OCI-LY3 (cell line): ENCODE data around the gene APOL1.
"Not testable (repeated sequence)": the region's sequence is repeated elsewhere in the genome, so short reads cannot be mapped to it uniquely, and the experiment has no call there.

ENCODE experiments used
- H2AFZ ChIP-seq: fragments of 200-600, 300-600 bp; shearing (Covaris generic); 2 replicates; pipeline ENCODE4 v1.6.0; 2014; ENCODE audit warnings: antibody characterized with exemption, low read depth, low read length
- H3K27ac ChIP-seq: fragments of 200-600, 300-600 bp; sonication (generic); 2 replicates; pipeline ENCODE4 v1.5.1; 2014; ENCODE audit warnings: mild to moderate bottlenecking, low read length, moderate library complexity, mixed read lengths
- H3K27me3 ChIP-seq: fragments of 200-600, 300-600 bp; sonication (generic); 2 replicates; pipeline ENCODE4 v1.6.1; 2014; ENCODE audit warnings: low read depth, low read length, mixed read lengths
- H3K36me3 ChIP-seq: fragments of 200-600, 300-600 bp; sonication (generic); replicated peaks from 2 replicates; pipeline ENCODE3; 2014; ENCODE audit warnings: low read depth, low read length, mixed read lengths
- H3K4me1 ChIP-seq: fragments of 300-600, 200-600 bp; sonication (generic); 2 replicates; pipeline ENCODE4 v1.6.1; 2014; ENCODE audit warnings: low read length, mixed read lengths
- H3K4me2 ChIP-seq: fragments of 200-600, 300-600 bp; sonication (generic); 2 replicates; pipeline ENCODE4 v1.6.1; 2014; ENCODE audit warnings: low read length, mixed read lengths
- H3K4me3 ChIP-seq: fragments of 300-600, 200-600 bp; sonication (generic); 2 replicates; pipeline ENCODE4 v1.5.1; 2014; ENCODE audit warnings: antibody characterized with exemption, mild to moderate bottlenecking, low read length, moderate library complexity
- H3K79me2 ChIP-seq: fragments of 300-600, 200-600 bp; shearing (Covaris generic); 2 replicates; pipeline ENCODE4 v1.6.1; 2014; ENCODE audit warnings: mild to moderate bottlenecking, low read length, mixed read lengths
- H3K9ac ChIP-seq: fragments of 300-600, 200-600 bp; shearing (Covaris generic); 2 replicates; pipeline ENCODE4 v1.6.0; 2014; ENCODE audit warnings: mild to moderate bottlenecking, low read length, moderate library complexity
- H3K9me3 ChIP-seq: fragments of 200-600, 300-600 bp; shearing (Covaris generic); 2 replicates; pipeline ENCODE4 v1.6.1; 2014; ENCODE audit warnings: low read length, mixed read lengths; ENCODE audit not compliant: insufficient read depth
- H4K20me1 ChIP-seq: fragments of 200-600, 300-600 bp; sonication (generic); 2 replicates; pipeline ENCODE4 v1.6.1; 2016; ENCODE audit warnings: low read length, mixed read lengths; ENCODE audit not compliant: insufficient read depth
- CTCF ChIP-seq: fragments of 200-600, 300-600 bp; sonication (generic); IDR thresholded peaks from 2 replicates; pipeline ENCODE4 v1.5.1; 2014; ENCODE audit warnings: antibody characterized with exemption, low read length, low read depth
- EZH2phosphoT487 ChIP-seq: fragments of 200-600 bp; shearing (Covaris generic); IDR thresholded peaks from 2 replicates; pipeline ENCODE4 v1.6.1; 2018; ENCODE audit warnings: antibody characterized with exemption, mixed run types, low read depth

Gene APOL1

DNA sequence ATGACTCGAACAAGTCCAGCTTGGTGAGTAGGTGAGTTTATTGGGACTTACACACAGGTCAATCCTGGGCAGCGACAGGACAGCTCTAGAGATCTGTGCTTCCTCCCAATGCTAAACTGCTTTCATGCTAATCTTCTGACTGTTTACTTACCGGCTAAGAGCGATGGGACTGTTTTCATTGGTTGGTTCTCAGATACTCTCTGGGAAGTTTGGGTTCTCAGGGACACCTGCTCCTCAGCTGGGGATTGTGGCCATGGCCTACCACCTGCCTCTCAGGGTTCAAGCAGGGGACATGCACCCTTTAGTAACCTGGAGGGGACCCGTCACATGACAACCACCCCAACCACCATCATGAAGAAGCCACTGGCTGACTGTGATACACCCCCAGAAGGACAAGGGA is 26.7 kb upstream of the APOL1 start:
- Histone ChIP-seq H3K9me3 (no peaks in the 10 kb centered on the region), H4K20me1 (peaks cover 13% of the 10 kb centered on the region; the same call in 1 of the 2 replicates), H3K9ac (no peak overlapping the region), H3K4me1 (peaks cover 9% of the 10 kb centered on the region), H3K79me2 (0 out of 2 replicates have a peak, but pooled peaks cover 3% of the 10 kb centered on the region), H3K36me3 (peaks cover 31% of the 10 kb centered on the region), H2AFZ (no peak overlapping the region), H3K4me2 (no peak overlapping the region), H3K27ac (0 out of 2 replicates have a peak overlapping the region, but pooled peaks have one; percentile 4), H3K27me3 (no peaks in the 10 kb centered on the region), H3K4me3 (no peak overlapping the region)
- TF ChIP-seq CTCF (no peak), EZH2phosphoT487 (no peak)

DNA sequence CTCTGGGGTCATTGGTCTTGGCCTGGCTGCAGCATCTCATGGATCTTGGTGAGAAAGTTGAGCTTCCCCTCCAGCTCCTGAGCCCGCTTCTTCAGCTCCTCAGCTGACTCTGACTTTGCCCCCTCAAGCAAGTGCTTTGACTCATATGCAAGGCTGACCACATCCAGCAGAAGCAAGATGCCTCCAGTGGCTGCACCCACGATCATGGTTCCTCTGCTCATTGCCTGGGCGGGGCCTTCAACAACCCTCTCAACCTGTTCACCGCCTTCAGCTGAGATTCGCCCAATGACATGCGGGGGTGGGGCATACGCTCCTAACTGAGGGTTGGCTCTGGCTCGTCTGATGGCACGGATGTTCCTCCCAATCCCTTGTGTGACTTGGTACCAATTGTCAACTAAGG is 25.5 kb upstream of the APOL1 start:
- peaks cover 17% of the 10 kb centered on the region; the same call in 1 of the 2 replicates for H4K20me1 ChIP-seq
- H3K4me1 ChIP-seq, result peaks cover 12% of the 10 kb centered on the region
- H2AFZ ChIP-seq, result no peak overlapping the region
- no peaks in the 10 kb centered on the region for H3K9me3 ChIP-seq
- TF ChIP-seq EZH2phosphoT487 (no peak), CTCF (no peak)
- peaks cover 43% of the 10 kb centered on the region for H3K36me3 ChIP-seq
- no peak overlapping the region for H3K9ac ChIP-seq
- H3K27me3 ChIP-seq, result no peaks in the 10 kb centered on the region
- no peak overlapping the region for H3K4me3 ChIP-seq
- H3K79me2 ChIP-seq, result peaks cover 8% of the 10 kb centered on the region; the same call in 1 of the 2 replicates
- no peak overlapping the region for H3K4me2 ChIP-seq
- no peak overlapping the region for H3K27ac ChIP-seq

DNA sequence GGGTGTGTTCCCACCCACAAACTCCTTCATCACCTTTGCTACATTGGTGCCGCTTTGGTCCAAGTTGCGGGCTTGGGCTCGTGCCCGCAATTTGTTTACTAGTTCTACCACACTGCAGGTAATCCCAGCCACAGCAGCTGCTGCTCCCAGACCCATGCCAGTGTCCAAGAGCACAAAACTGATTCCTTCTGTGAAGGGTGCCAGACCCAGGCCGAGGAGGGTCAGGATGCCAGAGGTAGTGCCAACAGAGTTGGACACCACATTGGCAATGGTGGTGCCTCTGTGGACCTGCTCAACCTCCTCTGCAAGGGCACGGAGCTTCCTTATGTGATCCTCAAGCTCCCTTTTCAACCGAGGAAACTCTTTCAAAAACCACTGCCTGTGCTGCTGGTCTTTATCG is 25.1 kb upstream of the APOL1 start:
- Histone ChIP-seq H3K4me1 (peaks cover 16% of the 10 kb centered on the region), H4K20me1 (peaks cover 17% of the 10 kb centered on the region; the same call in 1 of the 2 replicates), H3K36me3 (peaks cover 47% of the 10 kb centered on the region), H3K9ac (no peak overlapping the region), H3K4me3 (no peak overlapping the region), H3K27ac (no peak overlapping the region), H3K4me2 (no peak overlapping the region), H3K9me3 (no peaks in the 10 kb centered on the region), H3K79me2 (peaks cover 11% of the 10 kb centered on the region), H2AFZ (no peak overlapping the region), H3K27me3 (no peaks in the 10 kb centered on the region)
- TF ChIP-seq CTCF (no peak), EZH2phosphoT487 (no peak)

DNA sequence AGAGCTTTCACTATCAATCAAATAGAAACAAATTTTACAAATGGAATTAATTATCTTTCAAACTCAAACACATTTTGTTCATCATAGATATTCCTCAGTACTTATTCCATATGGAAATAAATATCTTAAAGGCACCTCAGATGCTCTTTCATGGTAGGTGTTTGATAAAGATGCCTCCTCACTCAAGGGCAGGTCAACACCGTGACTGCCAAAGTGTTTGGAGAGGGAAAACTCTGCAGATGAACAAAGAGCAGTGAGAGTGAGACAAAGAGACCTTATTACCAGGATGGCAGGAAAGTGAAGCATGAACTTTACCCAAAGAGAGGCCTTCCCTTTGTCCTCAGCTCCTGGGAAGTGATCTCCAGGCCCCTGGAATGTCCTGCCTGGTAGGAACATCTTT is 24.6 kb upstream of the APOL1 start:
- Histone ChIP-seq H3K79me2 (peaks cover 17% of the 10 kb centered on the region), H4K20me1 (peaks cover 17% of the 10 kb centered on the region; the same call in 1 of the 2 replicates), H3K4me1 (peaks cover 22% of the 10 kb centered on the region), H3K36me3 (peaks cover 52% of the 10 kb centered on the region)
- not testable (repeated sequence) for H3K27ac ChIP-seq, H2AFZ ChIP-seq, H3K4me2 ChIP-seq, H3K4me3 ChIP-seq, H3K9me3 ChIP-seq, H3K9ac ChIP-seq, H3K27me3 ChIP-seq

- H3K4me2 ChIP-seq, result no peak overlapping the region
- H3K4me3 ChIP-seq, result no peak overlapping the region
- no peaks in the 10 kb centered on the region for H3K9me3 ChIP-seq
- no peak overlapping the region for H3K9ac ChIP-seq
- peaks cover 17% of the 10 kb centered on the region; the same call in 1 of the 2 replicates for H4K20me1 ChIP-seq
- H3K4me1 ChIP-seq, result peaks cover 28% of the 10 kb centered on the region
- no peaks in the 10 kb centered on the region for H3K27me3 ChIP-seq
- no peak overlapping the region for H2AFZ ChIP-seq
- no peak for TF ChIP-seq CTCF
- no peak for TF ChIP-seq EZH2phosphoT487
- peaks cover 23% of the 10 kb centered on the region for H3K79me2 ChIP-seq
- no peak overlapping the region for H3K27ac ChIP-seq
- peaks cover 56% of the 10 kb centered on the region for H3K36me3 ChIP-seq
Observed at GRCh38 chr22:36228944-36229343, 24.0 kb upstream of the APOL1 start.

GRCh38 chr22:36229649-36230048 is 23.3 kb upstream of the APOL1 start:
- Histone ChIP-seq H3K4me1 (peaks cover 35% of the 10 kb centered on the region), H3K36me3 (peaks cover 60% of the 10 kb centered on the region), H3K79me2 (peaks cover 30% of the 10 kb centered on the region), H4K20me1 (peaks cover 23% of the 10 kb centered on the region; the same call in 1 of the 2 replicates)
- not testable (repeated sequence) for H3K27ac ChIP-seq, H3K4me3 ChIP-seq, H2AFZ ChIP-seq, H3K9me3 ChIP-seq, H3K9ac ChIP-seq, H3K27me3 ChIP-seq, H3K4me2 ChIP-seq
